ENCODE results near the gene SORCS2. TPM values are rescaled to one million over a fixed set of nuclear protein-coding genes. Genes with fewer than 3 reads are reported as not detected.

Gene SORCS2
- polyA plus RNA-seq, 1 donor from 2014 or later = 1.0 TPM

- no peak overlapping the region for H3K4me3 ChIP-seq (ENCODE audit: low read length)
- no peaks in the 10 kb centered on the region for H4K20me1 ChIP-seq (ENCODE audit: insufficient read depth)
- no peaks in the 10 kb centered on the region for H3K27me3 ChIP-seq (ENCODE audit: insufficient read depth, low read depth, low read length)
- H3K36me3 ChIP-seq (ENCODE audit: insufficient read depth, low read length) = no peaks in the 10 kb centered on the region
- no peak overlapping the region for H3K27ac ChIP-seq (ENCODE audit: low read length)
- H2AFZ ChIP-seq (ENCODE audit: low read depth, low read length) = no peak overlapping the region
- no peak overlapping the region for H3K9ac ChIP-seq (ENCODE audit: low read length)
- H3K79me2 ChIP-seq (replicated peaks; ENCODE audit: insufficient read depth, low read length) = no peaks in the 10 kb centered on the region
- TF ChIP-seq POLR2AphosphoS5 (IDR thresholded peaks at IDR 0.05) = no peak
- no peak for TF ChIP-seq EZH2 (IDR thresholded peaks at IDR 0.05; ENCODE audit: borderline replicate concordance, insufficient read depth, low read length, poor library complexity, severe bottlenecking)
- TF ChIP-seq CTCF (IDR thresholded peaks at IDR 0.05; ENCODE audit: poor library complexity, severe bottlenecking) = no peak
- TF ChIP-seq REST (IDR thresholded peaks at IDR 0.05; ENCODE audit: borderline replicate concordance) = no peak
- no peak for TF ChIP-seq TAF1 (IDR thresholded peaks at IDR 0.05; ENCODE audit: low read depth)
- no peak for TF ChIP-seq RAD21 (conservative IDR thresholded peaks at IDR 0.05)
- no peaks in the 10 kb centered on the region for H3F3A ChIP-seq (ENCODE audit: insufficient read depth, low read length, poor library complexity, severe bottlenecking)
- no peaks in the 10 kb centered on the region for H3K9me2 ChIP-seq (ENCODE audit: insufficient read depth, low read length)
- H3K4me2 ChIP-seq (ENCODE audit: low read length) = no peak overlapping the region
- no peaks in the 10 kb centered on the region for H3K9me3 ChIP-seq (ENCODE audit: low read length)
These were observed 135.1 kb downstream of the SORCS2 start for GRCh38 chr4:7327341-7327885.

- H3K9ac ChIP-seq (ENCODE audit: low read length) = no peak overlapping the region
- H3K4me2 ChIP-seq (ENCODE audit: low read length) = no peak overlapping the region
These were observed 136.0 kb downstream of the SORCS2 start for GRCh38 chr4:7328162-7328912.

More at GRCh38 chr4:7328162-7328912, 136.0 kb downstream of the SORCS2 start:
- no peak overlapping the region for H3K27ac ChIP-seq (ENCODE audit: low read length)
- no peak overlapping the region for H2AFZ ChIP-seq (ENCODE audit: low read depth, low read length)
- no peaks in the 10 kb centered on the region for H3K9me3 ChIP-seq (ENCODE audit: low read length)
- no peaks in the 10 kb centered on the region for H3K9me2 ChIP-seq (ENCODE audit: insufficient read depth, low read length)
- no peaks in the 10 kb centered on the region for H4K20me1 ChIP-seq (ENCODE audit: insufficient read depth)
- no peaks in the 10 kb centered on the region for H3K36me3 ChIP-seq (ENCODE audit: insufficient read depth, low read length)
- H3K79me2 ChIP-seq (replicated peaks; ENCODE audit: insufficient read depth, low read length) = no peaks in the 10 kb centered on the region
- no peaks in the 10 kb centered on the region for H3K27me3 ChIP-seq (ENCODE audit: insufficient read depth, low read depth, low read length)
- H3K4me3 ChIP-seq (ENCODE audit: low read length) = no peak overlapping the region
- TF ChIP-seq TAF1 (IDR thresholded peaks at IDR 0.05; ENCODE audit: low read depth) = no peak
- no peak for TF ChIP-seq EP300 (conservative IDR thresholded peaks at IDR 0.05; ENCODE audit: poor library complexity, severe bottlenecking)
- no peak for TF ChIP-seq REST (IDR thresholded peaks at IDR 0.05; ENCODE audit: borderline replicate concordance)
- TF ChIP-seq RAD21 (conservative IDR thresholded peaks at IDR 0.05) = no peak
- no peak for TF ChIP-seq CTCF (IDR thresholded peaks at IDR 0.05; ENCODE audit: poor library complexity, severe bottlenecking)
- TF ChIP-seq EZH2 (IDR thresholded peaks at IDR 0.05; ENCODE audit: borderline replicate concordance, insufficient read depth, low read length, poor library complexity, severe bottlenecking) = no peak
- no peak for TF ChIP-seq POLR2AphosphoS5 (IDR thresholded peaks at IDR 0.05)
- no peak for TF ChIP-seq SMC3 (conservative IDR thresholded peaks at IDR 0.05; ENCODE audit: poor library complexity)
- TF ChIP-seq MXI1 (conservative IDR thresholded peaks at IDR 0.05; ENCODE audit: poor library complexity, severe bottlenecking) = no peak
- H3F3A ChIP-seq (ENCODE audit: insufficient read depth, low read length, poor library complexity, severe bottlenecking) = no peaks in the 10 kb centered on the region

Data from neural cell (in vitro differentiated cells).